Type B pancreatic cell (in vitro differentiated cells): ENCODE results near the gene DGCR8. TPM values are rescaled to one million over a fixed set of nuclear protein-coding genes. Genes with fewer than 3 reads are reported as not detected.

ENCODE experiments used
- DNase-seq: peaks from one replicate; pipeline ENCODE4 v3.0.0; 2021; ENCODE audit warnings: mixed read lengths; ENCODE audit not compliant: unreplicated experiment; ENCODE audit errors: extremely low spot score
- H3K27ac Mint-ChIP-seq: 2 replicates; pipeline ENCODE4 v1.8.0; 2021; ENCODE audit warnings: mild to moderate bottlenecking, mixed read lengths
- H3K27me3 Mint-ChIP-seq: 2 replicates; pipeline ENCODE4 v1.8.0; 2021; ENCODE audit warnings: mixed read lengths
- H3K36me3 Mint-ChIP-seq: 2 replicates; pipeline ENCODE4 v1.8.0; 2021; ENCODE audit warnings: mixed read lengths
- H3K4me1 Mint-ChIP-seq: one replicate; pipeline ENCODE4 v1.8.0; 2021; ENCODE audit warnings: mixed read lengths; ENCODE audit not compliant: unreplicated experiment
- H3K4me3 Mint-ChIP-seq: 2 replicates; pipeline ENCODE4 v1.8.0; 2021; ENCODE audit warnings: mild to moderate bottlenecking, mixed read lengths
- H3K9me3 Mint-ChIP-seq: 2 replicates; pipeline ENCODE4 v1.8.0; 2021; ENCODE audit warnings: mixed read lengths
- CTCF ChIP-seq: fragments of 200-600 bp; sonication (generic); conservative IDR thresholded peaks from 2 replicates; pipeline ENCODE4 v1.5.0; 2021; ENCODE audit warnings: antibody characterized with exemption, mild to moderate bottlenecking
- total RNA-seq: library from RNA; stranded (reverse); gene quantifications from 2 replicates; pipeline ENCODE4 v1.2.1, GENCODE V29; 2021; ENCODE audit warnings: low replicate concordance

The DGCR8 gene
- total RNA-seq, 1 donor from 2014 or later: 61.3 TPM

GRCh38 chr22:20131859-20132685, 52.0 kb downstream of the DGCR8 start:
- TF ChIP-seq CTCF: no peak
- DNase-seq: no peak
- Mint-ChIP-seq H3K4me1 (peaks cover 6% of the 10 kb centered on the region), H3K4me3 (peak overlapping the region; percentile 81), H3K27me3 (no peaks in the 10 kb centered on the region), H3K36me3 (no peaks in the 10 kb centered on the region), H3K27ac (no peak overlapping the region), H3K9me3 (no peaks in the 10 kb centered on the region)

- no peaks in the 10 kb centered on the region for H3K36me3 Mint-ChIP-seq
- H3K4me3 Mint-ChIP-seq: peak overlapping the region; percentile 81
- TF ChIP-seq CTCF: no peak
- H3K27me3 Mint-ChIP-seq: no peaks in the 10 kb centered on the region
- H3K27ac Mint-ChIP-seq: no peak overlapping the region
- no peak for DNase-seq
- H3K4me1 Mint-ChIP-seq: peaks cover 9% of the 10 kb centered on the region
- no peaks in the 10 kb centered on the region for H3K9me3 Mint-ChIP-seq
Measured at GRCh38 chr22:20132686-20133246, 52.7 kb downstream of the DGCR8 start.

GRCh38 chr22:20133930-20134549, 54.0 kb downstream of the DGCR8 start:
- no peaks in the 10 kb centered on the region for H3K36me3 Mint-ChIP-seq

GRCh38 chr22:20135265-20135664, 55.2 kb downstream of the DGCR8 start:
- no peak for DNase-seq
- Mint-ChIP-seq H3K27me3 (no peaks in the 10 kb centered on the region), H3K36me3 (no peaks in the 10 kb centered on the region), H3K27ac (no peak overlapping the region), H3K4me3 (no peak overlapping the region), H3K4me1 (peaks cover 9% of the 10 kb centered on the region), H3K9me3 (no peaks in the 10 kb centered on the region)
- TF ChIP-seq CTCF: no peak

More at GRCh38 chr22:20133930-20134549, 54.0 kb downstream of the DGCR8 start:
- Mint-ChIP-seq H3K9me3 (no peaks in the 10 kb centered on the region), H3K27me3 (no peaks in the 10 kb centered on the region), H3K27ac (no peak overlapping the region), H3K4me1 (peaks cover 9% of the 10 kb centered on the region), H3K4me3 (peak overlapping the region; percentile 81)
- TF ChIP-seq CTCF: no peak
- DNase-seq: no peak

- Mint-ChIP-seq H3K36me3 (no peaks in the 10 kb centered on the region), H3K4me3 (no peak overlapping the region), H3K4me1 (peaks cover 9% of the 10 kb centered on the region), H3K27ac (no peak overlapping the region), H3K27me3 (no peaks in the 10 kb centered on the region), H3K9me3 (no peaks in the 10 kb centered on the region)
- DNase-seq: no peak
- TF ChIP-seq CTCF: no peak
Measured at GRCh38 chr22:20135806-20136602, 56.0 kb downstream of the DGCR8 start.
